WERI-Rb-1 (cell line): Measurements from ENCODE around the gene TBC1D12.
"Not testable (repeated sequence)": the region's sequence is repeated elsewhere in the genome, so short reads cannot be mapped to it uniquely, and the experiment has no call there.

Source experiments
- DNase-seq: peaks from one replicate; pipeline ENCODE4 v3.0.0-alpha.2; 2020
- H3K27ac ChIP-seq: fragments of 250-450 bp; sonication (Bioruptor Pico); 2 replicates; pipeline ENCODE4 v1.5.1; 2020; ENCODE audit warnings: mild to moderate bottlenecking, moderate library complexity
- H3K27me3 ChIP-seq: fragments of 250-450 bp; sonication (Bioruptor Pico); 2 replicates; pipeline ENCODE4 v1.5.1; 2021; ENCODE audit warnings: mild to moderate bottlenecking, low read depth, moderate library complexity; ENCODE audit not compliant: insufficient read depth, severe bottlenecking
- H3K36me3 ChIP-seq: fragments of 250-450 bp; sonication (Bioruptor Pico); 2 replicates; pipeline ENCODE4 v1.5.1; 2020; ENCODE audit warnings: mild to moderate bottlenecking, moderate library complexity
- H3K4me3 ChIP-seq: 2 replicates; pipeline ENCODE4 v1.5.1; 2011; ENCODE audit warnings: low read depth, mild to moderate bottlenecking, control low read depth, low read length
- H3K9me3 ChIP-seq: fragments of 250-450 bp; sonication (Bioruptor Pico); 2 replicates; pipeline ENCODE4 v1.5.1; 2021; ENCODE audit warnings: mild to moderate bottlenecking, moderate library complexity; ENCODE audit not compliant: severe bottlenecking
- TF ChIP-seq, protein P1 (sequence below): IDR thresholded peaks from 2 replicates; pipeline ENCODE4 v1.5.1; 2011; ENCODE audit warnings: low read depth, mild to moderate bottlenecking, control low read depth, inconsistent platforms, low read length

Gene TBC1D12

GRCh38 chr10:94370501-94370900, 31.8 kb upstream of the TBC1D12 start:
- H3K9me3 ChIP-seq = no peaks in the 10 kb centered on the region
- H3K4me3 ChIP-seq = no peak overlapping the region
- TF ChIP-seq, protein P1, sequence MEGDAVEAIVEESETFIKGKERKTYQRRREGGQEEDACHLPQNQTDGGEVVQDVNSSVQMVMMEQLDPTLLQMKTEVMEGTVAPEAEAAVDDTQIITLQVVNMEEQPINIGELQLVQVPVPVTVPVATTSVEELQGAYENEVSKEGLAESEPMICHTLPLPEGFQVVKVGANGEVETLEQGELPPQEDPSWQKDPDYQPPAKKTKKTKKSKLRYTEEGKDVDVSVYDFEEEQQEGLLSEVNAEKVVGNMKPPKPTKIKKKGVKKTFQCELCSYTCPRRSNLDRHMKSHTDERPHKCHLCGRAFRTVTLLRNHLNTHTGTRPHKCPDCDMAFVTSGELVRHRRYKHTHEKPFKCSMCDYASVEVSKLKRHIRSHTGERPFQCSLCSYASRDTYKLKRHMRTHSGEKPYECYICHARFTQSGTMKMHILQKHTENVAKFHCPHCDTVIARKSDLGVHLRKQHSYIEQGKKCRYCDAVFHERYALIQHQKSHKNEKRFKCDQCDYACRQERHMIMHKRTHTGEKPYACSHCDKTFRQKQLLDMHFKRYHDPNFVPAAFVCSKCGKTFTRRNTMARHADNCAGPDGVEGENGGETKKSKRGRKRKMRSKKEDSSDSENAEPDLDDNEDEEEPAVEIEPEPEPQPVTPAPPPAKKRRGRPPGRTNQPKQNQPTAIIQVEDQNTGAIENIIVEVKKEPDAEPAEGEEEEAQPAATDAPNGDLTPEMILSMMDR = no peak
- no peak overlapping the region for H3K27ac ChIP-seq
- no peaks in the 10 kb centered on the region for H3K27me3 ChIP-seq
- no peak for DNase-seq
- no peaks in the 10 kb centered on the region for H3K36me3 ChIP-seq

DNA sequence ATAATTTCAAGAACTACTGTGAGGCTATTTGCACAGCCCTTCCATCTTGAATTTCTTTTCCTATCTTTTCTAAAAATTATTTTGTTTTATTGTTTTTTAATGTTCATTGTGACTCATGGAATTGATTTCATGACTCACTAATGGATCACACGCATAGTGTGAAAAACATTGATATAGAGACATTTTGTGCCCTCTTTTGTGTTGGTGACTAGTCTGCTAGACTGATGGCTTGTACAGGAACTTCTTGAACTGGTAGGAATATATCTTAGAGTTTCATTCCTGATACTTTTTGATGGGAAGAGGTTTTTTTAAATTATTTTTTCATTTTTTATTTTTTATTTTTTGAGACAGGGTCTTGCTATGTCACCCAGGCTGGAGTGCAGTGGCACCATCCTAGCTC, 27.0 kb upstream of the TBC1D12 start:
- H3K27me3 ChIP-seq = no peaks in the 10 kb centered on the region
- no peak overlapping the region for H3K27ac ChIP-seq
- H3K9me3 ChIP-seq = no peaks in the 10 kb centered on the region
- no peaks in the 10 kb centered on the region for H3K36me3 ChIP-seq
- TF ChIP-seq, protein P1 = no peak
- no peak overlapping the region for H3K4me3 ChIP-seq
- DNase-seq = no peak

DNA sequence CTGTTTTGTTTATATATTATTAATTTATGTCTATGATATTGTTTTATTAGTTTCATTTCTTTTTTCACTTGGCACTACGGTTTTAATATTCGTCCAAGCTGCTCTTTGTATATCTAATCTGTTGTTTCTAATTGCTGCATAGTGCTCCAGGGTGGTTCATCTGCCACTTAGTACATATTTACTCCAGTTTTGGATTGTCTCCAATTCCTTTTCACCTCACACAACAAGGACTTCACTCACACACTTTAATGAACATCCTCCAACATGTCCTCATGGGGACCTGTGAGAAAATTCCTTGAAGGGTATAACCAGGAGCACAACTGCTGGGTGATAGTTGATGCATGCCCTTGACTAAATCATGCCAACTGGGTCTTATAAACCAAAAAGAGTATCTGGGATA, 25.5 kb upstream of the TBC1D12 start:
- no peak overlapping the region for H3K4me3 ChIP-seq
- H3K27ac ChIP-seq = no peak overlapping the region
- no peaks in the 10 kb centered on the region for H3K9me3 ChIP-seq
- no peaks in the 10 kb centered on the region for H3K36me3 ChIP-seq
- no peak for DNase-seq
- TF ChIP-seq, protein P1 = no peak
- no peaks in the 10 kb centered on the region for H3K27me3 ChIP-seq

DNA sequence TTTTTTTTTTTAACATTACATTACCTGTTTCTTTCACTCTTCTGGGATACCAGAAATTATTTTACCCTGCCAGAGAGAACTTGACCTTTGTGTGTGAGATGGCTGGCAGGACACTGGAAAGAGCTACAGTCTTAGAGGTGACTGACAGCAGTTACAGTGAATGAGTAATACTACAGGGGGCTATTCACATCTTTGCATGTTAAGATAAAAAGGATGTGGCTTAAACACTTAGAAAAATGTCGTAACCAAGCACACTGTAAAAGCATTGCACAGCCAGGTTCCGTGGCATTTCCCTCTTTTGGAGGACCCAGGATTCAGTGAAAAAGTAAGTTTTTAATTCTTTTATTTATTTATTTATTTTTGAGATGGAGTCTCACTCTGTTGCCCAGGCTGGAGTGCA, 18.8 kb upstream of the TBC1D12 start:
- no peak overlapping the region for H3K27ac ChIP-seq
- H3K4me3 ChIP-seq = no peak overlapping the region
- H3K9me3 ChIP-seq = no peaks in the 10 kb centered on the region
- DNase-seq = no peak
- TF ChIP-seq, protein P1 = no peak
- no peaks in the 10 kb centered on the region for H3K27me3 ChIP-seq
- H3K36me3 ChIP-seq = no peaks in the 10 kb centered on the region

DNA sequence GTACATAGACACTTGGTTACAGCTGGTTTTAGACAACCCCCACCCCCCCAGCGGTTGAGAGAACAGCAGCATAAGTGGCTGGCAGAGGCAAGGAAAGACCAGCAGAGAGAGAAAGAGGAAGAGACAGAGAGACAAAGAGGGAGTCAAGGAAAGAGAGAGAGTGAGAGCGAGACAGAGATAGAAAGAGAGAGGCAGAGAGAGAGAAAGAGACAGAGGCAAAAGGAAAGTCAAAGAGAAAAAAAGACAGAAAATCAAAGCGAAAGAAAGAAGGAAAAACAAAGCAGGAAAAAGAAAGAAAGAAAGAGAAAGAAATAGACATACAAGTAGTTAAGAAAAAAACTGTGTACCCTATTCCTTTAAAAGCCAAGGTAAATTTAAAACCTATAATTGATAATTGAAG, 16.6 kb upstream of the TBC1D12 start:
- H3K36me3 ChIP-seq, DNase-seq, H3K4me3 ChIP-seq, H3K27ac ChIP-seq, H3K9me3 ChIP-seq, H3K27me3 ChIP-seq: not testable (repeated sequence)

DNA sequence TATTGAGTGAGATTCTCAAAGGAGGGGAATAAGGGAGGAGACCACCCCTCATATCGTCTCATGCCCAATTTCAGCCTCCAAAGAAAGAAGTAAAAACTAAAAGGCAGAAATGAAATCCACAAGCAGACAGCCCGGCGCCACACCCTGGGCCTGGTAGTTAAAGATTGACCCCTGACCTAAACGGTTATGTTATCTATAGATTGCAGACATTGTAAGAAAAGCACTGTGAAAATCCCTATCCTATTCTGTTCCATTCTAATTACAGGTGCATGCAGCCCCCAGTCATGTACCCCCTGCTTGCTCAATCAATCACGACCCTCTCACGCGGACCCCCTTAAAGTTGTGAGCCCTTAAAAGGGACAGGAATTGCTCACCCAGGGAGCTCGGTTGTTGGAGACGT, 10.2 kb upstream of the TBC1D12 start:
- DNase-seq, H3K27me3 ChIP-seq, H3K36me3 ChIP-seq, H3K9me3 ChIP-seq, H3K4me3 ChIP-seq, H3K27ac ChIP-seq: not testable (repeated sequence)

DNA sequence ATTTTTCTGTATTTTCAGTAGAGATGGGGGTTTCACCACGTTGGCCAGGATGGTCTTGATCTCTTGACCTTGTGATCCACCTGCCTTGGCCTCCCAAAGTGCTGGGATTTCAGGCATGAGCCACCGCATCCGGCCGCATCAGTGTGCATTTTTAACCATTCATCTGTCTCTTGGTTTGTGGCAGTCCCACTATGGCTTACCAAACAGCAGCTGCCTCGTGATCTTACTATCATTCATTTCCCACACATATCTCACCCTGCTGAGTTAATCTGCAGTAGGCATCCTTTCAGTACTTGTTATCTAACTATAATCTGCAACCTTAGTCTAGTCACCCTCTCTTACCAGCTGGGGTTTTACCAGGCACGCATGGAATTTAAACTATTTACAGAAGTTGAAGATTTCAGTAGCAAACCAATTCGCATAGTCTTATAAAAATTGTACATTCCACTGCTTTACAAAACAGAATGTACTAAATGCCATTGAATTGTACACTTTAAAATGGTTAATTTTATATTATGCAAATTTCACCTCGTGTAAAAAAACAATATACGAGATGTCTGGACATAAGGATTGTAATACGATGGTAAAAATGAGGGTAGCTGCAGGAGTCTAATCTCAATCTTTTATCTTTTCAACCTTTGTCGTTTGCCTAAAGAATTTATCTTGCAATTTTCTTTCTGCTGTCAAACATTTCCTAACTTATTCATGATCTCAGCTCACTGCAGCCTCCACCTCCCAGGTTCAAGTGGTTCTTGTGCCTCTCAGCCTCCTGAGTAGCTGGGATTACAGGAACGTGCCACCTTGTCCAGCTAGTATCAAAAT, 4.6 kb upstream of the TBC1D12 start:
- DNase-seq = no peak
- TF ChIP-seq, protein P1 = no peak
- no peak overlapping the region for H3K4me3 ChIP-seq
- H3K9me3 ChIP-seq = no peaks in the 10 kb centered on the region
- H3K27ac ChIP-seq = no peak overlapping the region
- H3K27me3 ChIP-seq = no peaks in the 10 kb centered on the region
- H3K36me3 ChIP-seq = no peaks in the 10 kb centered on the region; the same call in 1 of the 2 replicates
